Muscle layer of duodenum (tissue), 2 donors: Measurements from ENCODE around the gene PCDHB16.
A peak's percentile ranks its signal among the peaks of the same experiment; 100 is the strongest.
"Not testable (repeated sequence)": the region's sequence is repeated elsewhere in the genome, so short reads cannot be mapped to it uniquely, and the experiment has no call there.

Experiments used
- H3K27ac ChIP-seq: one replicate; pipeline ENCODE4 v1.7.0; 2013; ENCODE audit warnings: mild to moderate bottlenecking, low read length
- H3K27me3 ChIP-seq: one replicate; pipeline ENCODE4 v1.7.0; 2013; ENCODE audit warnings: low read depth, mild to moderate bottlenecking, control low read depth, low read length
- H3K36me3 ChIP-seq, 2 donors: one replicate each; pipeline ENCODE4 v1.7.0; 2013; ENCODE audit warnings: low read length in 2 of 2, control low read depth in 1 of 2, mild to moderate bottlenecking in 1 of 2; ENCODE audit not compliant: insufficient read depth in 2 of 2, control insufficient read depth in 1 of 2
- H3K4me1 ChIP-seq, 2 donors: one replicate each; pipeline ENCODE4 v1.7.0; 2013; ENCODE audit warnings: low read length in 2 of 2, mild to moderate bottlenecking in 2 of 2, control low read depth in 1 of 2, moderate library complexity in 1 of 2; ENCODE audit not compliant: insufficient read depth in 2 of 2, control insufficient read depth in 1 of 2
- H3K4me3 ChIP-seq, 2 donors: one replicate each; pipeline ENCODE4 v1.7.0; 2013; ENCODE audit warnings: low read length in 2 of 2, low read depth in 1 of 2, mild to moderate bottlenecking in 1 of 2
- H3K9me3 ChIP-seq, 2 donors: one replicate each; pipeline ENCODE4 v1.7.0; 2013; ENCODE audit warnings: low read length in 2 of 2, control low read depth in 1 of 2, mild to moderate bottlenecking in 1 of 2; ENCODE audit not compliant: control insufficient read depth in 1 of 2
- donor health status: healthy.

The PCDHB16 gene

DNA sequence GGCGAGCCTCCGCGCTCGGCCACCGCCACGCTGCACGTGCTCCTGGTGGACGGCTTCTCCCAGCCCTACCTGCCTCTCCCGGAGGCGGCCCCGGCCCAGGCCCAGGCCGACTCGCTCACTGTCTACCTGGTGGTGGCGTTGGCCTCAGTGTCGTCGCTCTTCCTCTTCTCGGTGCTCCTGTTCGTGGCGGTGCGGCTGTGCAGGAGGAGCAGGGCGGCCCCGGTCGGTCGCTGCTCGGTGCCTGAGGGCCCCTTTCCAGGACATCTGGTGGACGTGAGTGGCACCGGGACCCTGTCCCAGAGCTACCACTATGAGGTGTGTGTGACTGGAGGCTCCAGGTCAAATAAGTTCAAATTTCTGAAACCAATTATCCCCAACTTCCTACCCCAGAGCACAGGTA lies 28.7 kb downstream of the PCDHB16 start:
- peaks cover 19 to 58% of the 10 kb centered on the region in 2 donors for H3K9me3 ChIP-seq
- H3K27ac ChIP-seq, H3K36me3 ChIP-seq, H3K27me3 ChIP-seq, H3K4me1 ChIP-seq: not testable (repeated sequence)
- H3K4me3 ChIP-seq = peak overlapping the region in 1 of 2 donors; percentile 51

DNA sequence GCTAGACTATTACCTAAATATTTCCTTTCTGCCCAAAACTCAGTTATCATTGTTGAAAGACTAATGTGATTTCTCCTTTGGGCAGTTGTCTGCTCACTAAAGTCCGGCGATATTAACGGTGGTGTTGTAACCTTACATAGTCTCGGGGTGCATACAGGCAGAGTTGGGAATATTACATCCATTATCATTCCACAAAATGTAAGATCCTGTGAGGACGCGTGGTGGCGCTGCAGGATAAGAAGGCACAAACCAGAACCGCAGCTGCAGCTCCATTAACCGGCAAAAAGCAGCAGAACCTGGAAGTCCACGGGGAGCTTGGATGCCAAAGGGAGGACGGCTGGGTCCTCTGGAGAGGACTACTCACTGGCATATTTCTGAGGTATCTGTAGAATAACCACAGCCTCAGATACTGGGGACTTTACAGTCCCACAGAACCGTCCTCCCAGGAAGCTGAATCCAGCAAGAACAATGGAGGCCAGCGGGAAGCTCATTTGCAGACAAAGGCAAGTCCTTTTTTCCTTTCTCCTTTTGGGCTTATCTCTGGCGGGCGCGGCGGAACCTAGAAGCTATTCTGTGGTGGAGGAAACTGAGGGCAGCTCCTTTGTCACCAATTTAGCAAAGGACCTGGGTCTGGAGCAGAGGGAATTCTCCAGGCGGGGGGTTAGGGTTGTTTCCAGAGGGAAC lies 31.6 kb downstream of the PCDHB16 start, which contains the start of gene PCDHB13:
Gene PCDHB13, plus strand, starts transcription at position 264 of the 684 bp plus-strand sequence. Its CDS starts 205 bp downstream, at position 469.
- H3K36me3 ChIP-seq, H3K27me3 ChIP-seq, H3K27ac ChIP-seq, H3K4me1 ChIP-seq: not testable (repeated sequence)
- peak within 1 kb of the TSS; percentile 37 to 41 for H3K4me3 ChIP-seq
- H3K9me3 ChIP-seq = peaks cover 26 to 67% of the 10 kb centered on the region in 2 donors

DNA sequence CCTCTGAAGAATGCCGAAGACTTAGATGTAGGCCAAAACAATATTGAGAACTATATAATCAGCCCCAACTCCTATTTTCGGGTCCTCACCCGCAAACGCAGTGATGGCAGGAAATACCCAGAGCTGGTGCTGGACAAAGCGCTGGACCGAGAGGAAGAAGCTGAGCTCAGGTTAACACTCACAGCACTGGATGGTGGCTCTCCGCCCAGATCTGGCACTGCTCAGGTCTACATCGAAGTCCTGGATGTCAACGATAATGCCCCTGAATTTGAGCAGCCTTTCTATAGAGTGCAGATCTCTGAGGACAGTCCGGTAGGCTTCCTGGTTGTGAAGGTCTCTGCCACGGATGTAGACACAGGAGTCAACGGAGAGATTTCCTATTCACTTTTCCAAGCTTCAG lies 32.4 kb downstream of the PCDHB16 start:
- H3K9me3 ChIP-seq = peaks cover 28 to 67% of the 10 kb centered on the region in 2 donors
- H3K27me3 ChIP-seq = not testable (repeated sequence)

DNA sequence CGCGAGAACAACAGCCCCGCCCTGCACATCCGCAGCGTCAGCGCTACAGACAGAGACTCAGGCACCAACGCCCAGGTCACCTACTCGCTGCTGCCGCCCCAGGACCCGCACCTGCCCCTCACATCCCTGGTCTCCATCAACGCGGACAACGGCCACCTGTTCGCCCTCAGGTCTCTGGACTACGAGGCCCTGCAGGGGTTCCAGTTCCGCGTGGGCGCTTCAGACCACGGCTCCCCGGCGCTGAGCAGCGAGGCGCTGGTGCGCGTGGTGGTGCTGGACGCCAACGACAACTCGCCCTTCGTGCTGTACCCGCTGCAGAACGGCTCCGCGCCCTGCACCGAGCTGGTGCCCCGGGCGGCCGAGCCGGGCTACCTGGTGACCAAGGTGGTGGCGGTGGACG lies 33.3 kb downstream of the PCDHB16 start:
- H3K4me3 ChIP-seq = peak overlapping the region in 1 of 2 donors; percentile 40
- peaks cover 30 to 67% of the 10 kb centered on the region in 2 donors for H3K9me3 ChIP-seq
- H3K4me1 ChIP-seq, H3K27ac ChIP-seq, H3K27me3 ChIP-seq: not testable (repeated sequence)
- peaks cover 0 to 24% of the 10 kb centered on the region in 2 donors for H3K36me3 ChIP-seq

More for the DNA sequence above, 32.4 kb downstream of the PCDHB16 start:
- not testable (repeated sequence) for H3K27ac ChIP-seq, H3K4me1 ChIP-seq
- Histone ChIP-seq H3K4me3 (peak overlapping the region in 1 of 2 donors; percentile 41), H3K36me3 (peaks cover 0 to 16% of the 10 kb centered on the region in 2 donors)

DNA sequence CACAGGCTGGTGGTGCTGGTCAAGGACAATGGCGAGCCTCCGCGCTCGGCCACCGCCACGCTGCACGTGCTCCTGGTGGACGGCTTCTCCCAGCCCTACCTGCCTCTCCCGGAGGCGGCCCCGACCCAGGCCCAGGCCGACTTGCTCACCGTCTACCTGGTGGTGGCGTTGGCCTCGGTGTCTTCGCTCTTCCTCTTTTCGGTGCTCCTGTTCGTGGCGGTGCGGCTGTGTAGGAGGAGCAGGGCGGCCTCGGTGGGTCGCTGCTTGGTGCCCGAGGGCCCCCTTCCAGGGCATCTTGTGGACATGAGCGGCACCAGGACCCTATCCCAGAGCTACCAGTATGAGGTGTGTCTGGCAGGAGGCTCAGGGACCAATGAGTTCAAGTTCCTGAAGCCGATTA lies 33.8 kb downstream of the PCDHB16 start:
- peaks cover 0 to 28% of the 10 kb centered on the region in 2 donors for H3K36me3 ChIP-seq
- H3K4me1 ChIP-seq, H3K27me3 ChIP-seq, H3K27ac ChIP-seq: not testable (repeated sequence)
- peaks cover 35 to 70% of the 10 kb centered on the region in 2 donors for H3K9me3 ChIP-seq
- peak overlapping the region in 1 of 2 donors; percentile 40 for H3K4me3 ChIP-seq

DNA sequence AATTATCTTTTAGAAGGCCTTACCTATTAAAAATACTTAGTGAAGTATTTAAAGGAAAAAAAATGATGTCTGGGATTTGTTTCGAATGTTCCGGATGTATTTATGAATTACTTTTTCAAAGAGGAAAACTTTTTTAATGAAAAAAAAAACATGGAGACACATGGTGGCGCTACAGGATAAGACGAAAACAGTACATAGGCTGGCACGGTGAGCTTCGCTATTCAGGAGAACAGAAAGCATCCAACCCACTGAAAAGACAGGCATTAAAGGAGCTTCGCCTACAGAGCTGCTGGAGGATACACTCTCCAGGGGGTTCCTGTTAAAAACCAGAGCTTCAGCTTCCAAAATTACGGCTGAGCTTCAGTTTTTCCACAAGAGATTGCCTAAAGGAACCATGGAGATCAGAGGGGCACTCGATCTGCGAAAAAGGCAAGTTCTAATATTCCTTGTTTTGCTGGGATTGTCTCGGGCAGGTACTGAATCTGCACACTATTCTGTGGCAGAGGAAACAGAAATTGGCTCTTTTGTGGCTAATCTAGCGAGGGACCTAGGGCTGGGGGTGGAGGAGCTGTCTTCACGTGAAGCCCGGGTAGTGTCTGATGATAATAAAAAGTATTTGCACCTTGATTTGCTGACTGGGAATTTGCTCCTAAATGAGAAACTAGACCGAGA lies 41.1 kb downstream of the PCDHB16 start, which contains the start of gene PCDHB14:
Gene PCDHB14, plus strand, starts transcription at position 232 of the 672 bp plus-strand sequence. Its CDS starts 163 bp downstream, at position 395.
- no peaks in the 10 kb centered on the region for H3K27me3 ChIP-seq
- H3K4me3 ChIP-seq = peak within 1 kb of the TSS; percentile 46 to 55
- peaks cover 43 to 84% of the 10 kb centered on the region in 2 donors for H3K9me3 ChIP-seq
- no peaks in the 10 kb centered on the region for H3K4me1 ChIP-seq
- peaks cover 0 to 22% of the 10 kb centered on the region in 2 donors for H3K36me3 ChIP-seq
- no peak within 1 kb of the TSS for H3K27ac ChIP-seq

DNA sequence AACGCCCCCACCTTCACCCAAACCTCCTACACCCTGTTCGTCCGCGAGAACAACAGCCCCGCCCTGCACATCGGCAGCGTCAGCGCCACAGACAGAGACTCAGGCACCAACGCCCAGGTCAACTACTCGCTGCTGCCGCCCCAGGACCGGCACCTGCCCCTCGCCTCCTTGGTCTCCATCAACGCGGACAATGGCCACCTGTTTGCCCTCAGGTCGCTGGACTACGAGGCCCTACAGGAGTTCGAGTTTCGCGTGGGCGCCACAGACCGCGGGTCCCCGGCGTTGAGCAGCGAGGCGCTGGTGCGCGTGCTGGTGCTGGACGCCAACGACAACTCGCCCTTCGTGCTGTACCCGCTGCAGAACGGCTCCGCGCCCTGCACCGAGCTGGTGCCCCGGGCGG lies 42.7 kb downstream of the PCDHB16 start:
- H3K27me3 ChIP-seq, H3K36me3 ChIP-seq, H3K4me1 ChIP-seq, H3K27ac ChIP-seq: not testable (repeated sequence)
- H3K4me3 ChIP-seq = peak overlapping the region in 1 of 2 donors; percentile 55
- H3K9me3 ChIP-seq = peaks cover 41 to 75% of the 10 kb centered on the region in 2 donors

DNA sequence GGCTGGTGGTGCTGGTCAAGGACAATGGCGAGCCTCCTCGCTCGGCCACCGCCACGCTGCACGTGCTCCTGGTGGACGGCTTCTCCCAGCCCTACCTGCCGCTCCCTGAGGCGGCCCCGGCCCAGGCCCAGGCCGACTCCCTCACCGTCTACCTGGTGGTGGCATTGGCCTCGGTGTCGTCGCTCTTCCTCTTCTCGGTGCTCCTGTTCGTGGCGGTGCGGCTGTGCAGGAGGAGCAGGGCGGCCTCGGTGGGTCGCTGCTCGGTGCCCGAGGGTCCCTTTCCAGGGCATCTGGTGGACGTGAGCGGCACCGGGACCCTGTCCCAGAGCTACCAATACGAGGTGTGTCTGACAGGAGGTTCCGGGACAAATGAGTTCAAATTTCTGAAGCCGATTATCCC lies 43.2 kb downstream of the PCDHB16 start:
- H3K27me3 ChIP-seq = not testable (repeated sequence)
- H3K9me3 ChIP-seq = peaks cover 41 to 71% of the 10 kb centered on the region in 2 donors

DNA sequence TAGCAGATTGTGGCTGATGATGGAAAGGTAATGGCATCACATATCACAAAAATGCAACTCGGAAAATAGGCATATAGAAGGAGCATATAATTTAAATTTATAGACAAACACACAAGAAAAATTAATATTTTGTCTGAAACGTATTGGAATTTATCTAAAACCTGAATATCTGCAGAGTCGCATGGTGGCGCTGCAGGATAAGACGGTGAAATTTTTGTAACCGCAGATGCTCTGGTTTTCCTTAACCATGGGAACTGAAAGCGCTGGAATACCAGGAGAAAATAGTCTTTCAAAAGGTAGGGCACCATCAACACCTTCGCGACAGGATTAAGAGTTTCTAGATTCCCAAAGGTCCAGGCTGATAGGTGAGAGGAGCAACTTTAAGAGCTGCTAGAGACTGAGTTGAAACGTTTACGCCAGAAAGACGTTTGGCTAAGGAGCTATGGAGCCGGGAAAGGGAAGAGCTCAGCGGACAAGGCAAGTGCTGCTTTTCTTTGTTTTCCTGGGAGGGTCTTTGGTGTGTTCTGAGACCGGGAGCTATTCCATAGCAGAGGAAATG lies 52.0 kb downstream of the PCDHB16 start:
- Histone ChIP-seq H3K27ac (no peak overlapping the region), H3K4me3 (peak overlapping the region; percentile 12 to 60), H3K4me1 (no peaks in the 10 kb centered on the region), H3K27me3 (no peaks in the 10 kb centered on the region), H3K36me3 (peaks cover 0 to 6% of the 10 kb centered on the region in 2 donors), H3K9me3 (peaks cover 31 to 79% of the 10 kb centered on the region in 2 donors)

More for the DNA sequence above, 43.2 kb downstream of the PCDHB16 start:
- H3K4me3 ChIP-seq = peak overlapping the region in 1 of 2 donors; percentile 25
- H3K36me3 ChIP-seq, H3K27ac ChIP-seq, H3K4me1 ChIP-seq: not testable (repeated sequence)
